ACC112 (cell line): ENCODE results near the gene SH3RF3.

Experiments used
- H2AFZ ChIP-seq: fragments of 200-600 bp; sonication (generic); one replicate; pipeline ENCODE4 v1.6.0; 2017; ENCODE audit warnings: antibody characterized with exemption, low read length; ENCODE audit not compliant: unreplicated experiment
- H3K27ac ChIP-seq: fragments of 200-600 bp; sonication (generic); 2 replicates; pipeline ENCODE4 v1.5.1; 2014; ENCODE audit warnings: low read depth, mild to moderate bottlenecking, antibody characterized with exemption, low read length, moderate library complexity
- H3K27me3 ChIP-seq: fragments of 200-600 bp; sonication (generic); 2 replicates; pipeline ENCODE4 v1.6.1; 2014; ENCODE audit warnings: mild to moderate bottlenecking, antibody characterized with exemption, low read length, moderate library complexity, mixed read lengths; ENCODE audit not compliant: insufficient read depth
- H3K36me3 ChIP-seq: fragments of 200-600 bp; sonication (generic); 2 replicates; pipeline ENCODE4 v1.6.1; 2016; ENCODE audit warnings: mild to moderate bottlenecking, antibody characterized with exemption, low read length, moderate library complexity, mixed read lengths; ENCODE audit not compliant: insufficient read depth
- H3K4me1 ChIP-seq: fragments of 200-600 bp; sonication (generic); one replicate; pipeline ENCODE4 v1.6.1; 2016; ENCODE audit warnings: low read length, mixed read lengths; ENCODE audit not compliant: insufficient read depth, unreplicated experiment, control insufficient read depth
- H3K4me3 ChIP-seq: fragments of 200-600 bp; sonication (generic); 2 replicates; pipeline ENCODE4 v1.5.1; 2014; ENCODE audit warnings: mild to moderate bottlenecking, low read depth, low read length
- H3K79me2 ChIP-seq: fragments of 200-600 bp; sonication (generic); one replicate; pipeline ENCODE4 v1.6.0; 2016; ENCODE audit warnings: low read length; ENCODE audit not compliant: control insufficient read depth, unreplicated experiment, insufficient read depth

SH3RF3 gene

DNA sequence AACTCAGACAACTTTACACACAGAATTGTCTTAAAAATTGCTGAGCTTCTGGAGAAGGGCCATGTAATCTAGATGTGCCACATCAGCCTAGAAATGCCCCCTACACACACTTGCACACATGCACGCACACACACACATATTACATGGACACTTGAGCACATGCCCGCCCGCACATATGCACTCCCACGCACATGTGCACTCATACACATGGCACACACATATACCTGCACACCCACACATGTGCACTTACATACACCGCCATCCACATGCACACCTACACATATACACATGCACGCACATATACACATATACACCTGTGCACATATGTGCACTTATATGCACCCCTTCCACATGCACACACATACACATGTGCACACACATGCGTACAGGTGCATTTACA is 271.1 kb downstream of the SH3RF3 start:
- Histone ChIP-seq H3K4me1 (no peaks in the 10 kb centered on the region), H3K79me2 (no peaks in the 10 kb centered on the region), H3K27ac (no peak overlapping the region), H2AFZ (no peak overlapping the region), H3K27me3 (no peaks in the 10 kb centered on the region), H3K4me3 (no peak overlapping the region), H3K36me3 (no peaks in the 10 kb centered on the region)

DNA sequence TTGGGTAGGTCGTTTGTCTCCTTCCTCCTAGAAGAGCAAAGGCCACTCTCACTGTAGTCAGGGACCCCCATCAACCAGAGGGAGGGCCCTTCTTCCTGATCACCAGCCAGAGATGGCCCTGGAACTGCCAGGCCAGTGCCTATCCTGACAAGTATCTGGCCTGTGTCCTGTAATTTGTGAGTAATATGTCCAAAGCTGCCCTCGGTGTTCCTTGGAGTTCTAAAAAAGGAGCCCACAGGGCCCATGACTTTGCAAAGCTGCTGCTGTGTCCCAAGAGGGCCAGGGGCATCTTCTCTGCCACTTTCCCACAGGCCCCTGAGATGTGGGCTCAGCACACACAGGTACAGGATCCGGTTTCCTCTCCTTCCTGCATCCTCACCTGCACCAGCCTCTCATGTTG is 272.4 kb downstream of the SH3RF3 start:
- Histone ChIP-seq H3K27me3 (no peaks in the 10 kb centered on the region), H2AFZ (no peak overlapping the region), H3K79me2 (no peaks in the 10 kb centered on the region), H3K27ac (no peak overlapping the region), H3K36me3 (no peaks in the 10 kb centered on the region), H3K4me3 (no peak overlapping the region), H3K4me1 (no peaks in the 10 kb centered on the region)

- no peaks in the 10 kb centered on the region for H3K27me3 ChIP-seq
- no peaks in the 10 kb centered on the region for H3K79me2 ChIP-seq
- no peak overlapping the region for H3K27ac ChIP-seq
- no peaks in the 10 kb centered on the region for H3K4me1 ChIP-seq
- H3K36me3 ChIP-seq, result no peaks in the 10 kb centered on the region
- no peak overlapping the region for H2AFZ ChIP-seq
- no peak overlapping the region for H3K4me3 ChIP-seq
These were observed 273.2 kb downstream of the SH3RF3 start for GRCh38 chr2:109402180-109402579.

GRCh38 chr2:109402980-109403840 is 274.2 kb downstream of the SH3RF3 start:
- H3K4me1 ChIP-seq, result no peaks in the 10 kb centered on the region
- no peaks in the 10 kb centered on the region for H3K36me3 ChIP-seq

GRCh38 chr2:109403841-109404201 is 274.8 kb downstream of the SH3RF3 start:
- H3K27ac ChIP-seq, result no peak overlapping the region
- no peaks in the 10 kb centered on the region for H3K36me3 ChIP-seq
- no peaks in the 10 kb centered on the region for H3K4me1 ChIP-seq
- no peak overlapping the region for H3K4me3 ChIP-seq
- no peaks in the 10 kb centered on the region for H3K27me3 ChIP-seq
- no peaks in the 10 kb centered on the region for H3K79me2 ChIP-seq
- no peak overlapping the region for H2AFZ ChIP-seq

More at GRCh38 chr2:109402980-109403840, 274.2 kb downstream of the SH3RF3 start:
- Histone ChIP-seq H3K79me2 (no peaks in the 10 kb centered on the region), H3K27ac (no peak overlapping the region), H3K27me3 (no peaks in the 10 kb centered on the region), H3K4me3 (no peak overlapping the region), H2AFZ (no peak overlapping the region)

DNA sequence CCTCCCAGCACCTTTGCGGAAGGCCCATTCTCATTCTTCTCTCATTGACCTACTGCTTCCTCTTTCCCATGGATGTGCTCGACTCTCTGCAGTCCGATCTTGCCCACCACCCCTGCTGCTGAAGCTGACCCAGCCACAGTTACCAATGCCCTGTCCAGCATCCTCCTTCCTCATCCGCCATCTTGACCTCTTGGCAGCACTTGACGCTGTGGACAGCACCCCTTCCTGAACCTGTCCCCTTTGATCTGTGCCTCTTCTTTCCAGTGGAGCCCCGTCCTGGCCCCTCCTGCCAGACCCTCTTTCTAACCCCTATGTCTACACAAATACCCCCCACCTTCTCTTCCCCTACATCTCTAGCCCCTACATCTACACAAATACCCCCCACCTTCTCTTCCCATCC is 275.7 kb downstream of the SH3RF3 start:
- Histone ChIP-seq H3K27me3 (no peaks in the 10 kb centered on the region), H3K27ac (no peak overlapping the region), H3K4me1 (no peaks in the 10 kb centered on the region), H3K36me3 (no peaks in the 10 kb centered on the region), H3K4me3 (no peak overlapping the region), H3K79me2 (no peaks in the 10 kb centered on the region), H2AFZ (no peak overlapping the region)

DNA sequence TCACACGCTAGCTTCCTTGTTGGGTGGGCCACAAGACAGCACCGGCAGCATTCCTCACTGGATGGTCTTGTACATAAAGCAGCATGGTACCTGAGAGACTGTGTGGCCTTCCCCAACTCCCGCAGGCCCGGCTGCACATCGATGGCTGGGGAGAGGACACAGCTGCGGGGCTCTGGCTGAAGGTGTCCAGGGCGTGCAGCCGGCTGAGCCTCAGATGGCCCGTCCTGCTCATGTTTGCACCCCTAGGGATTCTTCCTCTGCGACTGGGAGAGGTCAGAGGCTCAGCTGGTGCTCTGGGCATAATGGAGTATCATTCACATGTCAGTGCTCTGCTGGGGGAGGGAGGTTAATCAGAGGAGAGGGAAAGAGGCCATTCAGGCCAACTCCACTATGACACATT is 276.9 kb downstream of the SH3RF3 start:
- H3K4me3 ChIP-seq, result no peak overlapping the region
- no peaks in the 10 kb centered on the region for H3K36me3 ChIP-seq
- H2AFZ ChIP-seq, result no peak overlapping the region
- no peaks in the 10 kb centered on the region for H3K27me3 ChIP-seq
- H3K4me1 ChIP-seq, result no peaks in the 10 kb centered on the region
- H3K79me2 ChIP-seq, result no peaks in the 10 kb centered on the region
- H3K27ac ChIP-seq, result no peak overlapping the region

GRCh38 chr2:109406301-109406700 is 277.3 kb downstream of the SH3RF3 start:
- no peaks in the 10 kb centered on the region for H3K4me1 ChIP-seq
- H3K27me3 ChIP-seq, result no peaks in the 10 kb centered on the region
- no peaks in the 10 kb centered on the region for H3K79me2 ChIP-seq
- H3K36me3 ChIP-seq, result no peaks in the 10 kb centered on the region
- no peak overlapping the region for H3K4me3 ChIP-seq
- H3K27ac ChIP-seq, result no peak overlapping the region
- H2AFZ ChIP-seq, result no peak overlapping the region

DNA sequence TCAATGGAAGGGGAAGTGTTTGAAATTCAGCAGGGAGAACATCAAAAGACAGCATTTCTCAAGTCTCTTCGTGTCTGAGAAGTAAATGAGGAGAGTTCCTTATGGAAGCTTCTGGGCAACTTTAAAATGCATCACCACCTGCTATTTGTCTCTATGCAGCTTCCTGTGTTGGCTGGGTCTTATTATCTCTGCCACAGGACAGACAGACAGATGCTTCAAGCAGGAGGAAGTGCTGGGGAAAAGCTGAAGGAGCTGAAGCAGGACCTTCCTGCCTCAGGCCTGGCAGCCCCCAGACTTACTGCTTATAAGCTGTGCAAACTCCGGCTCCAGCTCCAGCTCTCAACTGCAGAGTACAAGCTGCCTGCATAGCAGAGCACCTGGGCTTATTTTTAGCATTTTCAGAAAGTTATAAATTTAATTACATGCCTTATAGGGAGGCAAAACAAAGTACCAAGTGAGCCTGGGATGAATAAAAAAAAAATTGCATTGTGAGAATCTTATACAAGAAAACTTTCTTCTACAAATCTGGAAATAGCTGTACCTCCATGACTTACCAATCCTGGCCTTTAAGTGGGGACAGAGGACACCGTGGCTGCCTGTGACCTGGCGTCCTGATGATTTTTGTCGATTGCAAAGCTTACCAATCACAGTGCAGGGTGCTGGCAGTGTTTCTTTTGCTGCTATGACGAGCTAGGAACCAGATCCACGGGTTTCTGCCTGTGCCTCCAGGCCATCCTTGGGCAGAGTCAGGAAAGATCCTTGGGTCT is 278.5 kb downstream of the SH3RF3 start:
- no peaks in the 10 kb centered on the region for H3K36me3 ChIP-seq
- H2AFZ ChIP-seq, result no peak overlapping the region

GRCh38 chr2:109408043-109408335 is 279.0 kb downstream of the SH3RF3 start:
- Histone ChIP-seq H3K79me2 (no peaks in the 10 kb centered on the region), H3K4me1 (no peaks in the 10 kb centered on the region), H3K4me3 (no peak overlapping the region), H3K27me3 (no peaks in the 10 kb centered on the region), H3K27ac (no peak overlapping the region), H2AFZ (no peak overlapping the region), H3K36me3 (no peaks in the 10 kb centered on the region)

More for the DNA sequence above, 278.5 kb downstream of the SH3RF3 start:
- H3K4me3 ChIP-seq, result no peak overlapping the region
- no peaks in the 10 kb centered on the region for H3K79me2 ChIP-seq
- H3K27me3 ChIP-seq, result no peaks in the 10 kb centered on the region
- H3K4me1 ChIP-seq, result no peaks in the 10 kb centered on the region
- no peak overlapping the region for H3K27ac ChIP-seq
